Urinary bladder (tissue), 4 donors: Measurements from ENCODE around the gene NUP214. TPM values are rescaled to one million over a fixed set of nuclear protein-coding genes. Genes with fewer than 3 reads are reported as not detected.
"Not testable (repeated sequence)": the region's sequence is repeated elsewhere in the genome, so short reads cannot be mapped to it uniquely, and the experiment has no call there.

Source experiments
- DNase-seq: peaks from one replicate; pipeline ENCODE4 v3.0.0-alpha.2; 2015; ENCODE audit errors: extremely low spot score
- H3K27ac ChIP-seq: one replicate; pipeline ENCODE4 v1.5.1; 2013; ENCODE audit warnings: low read depth, mild to moderate bottlenecking, moderate library complexity
- H3K36me3 ChIP-seq: one replicate; pipeline ENCODE4 v1.6.1; 2013; ENCODE audit warnings: mild to moderate bottlenecking, moderate library complexity; ENCODE audit not compliant: insufficient read depth
- H3K4me1 ChIP-seq: one replicate; pipeline ENCODE4 v1.6.1; 2013; ENCODE audit warnings: mild to moderate bottlenecking, moderate library complexity; ENCODE audit not compliant: insufficient read depth
- H3K4me3 ChIP-seq: one replicate; pipeline ENCODE4 v1.5.1; 2013; ENCODE audit warnings: low read depth, low read length
- WGBS: extraction: QIAGEN DNeasy Blood & Tissue Kit; methylation state at CpG from one replicate; pipeline ENCODE4 v1.1.7; 2013; 5-methylcytosine and 5-hydroxymethylcytosine counted together
- polyA plus RNA-seq: library from polyadenylated mRNA; stranded (reverse); fragments of 200-250 nt; gene quantifications from one replicate; pipeline ENCODE4 v1.2.3, GENCODE V29; 2013
- total RNA-seq: library from RNA; depleted of rRNA; stranded (reverse); fragments of >200 nt; gene quantifications from one replicate; pipeline ENCODE4 v1.2.3, GENCODE V29; 2014
- donor health status: healthy with polysubstance abuse.
- donor health status: healthy.

The NUP214 gene
- total and polyA plus RNA-seq, 2 donors = 18.2 to 23.5 TPM

- H3K4me1 ChIP-seq = no peaks in the 10 kb centered on the region
- 68% methylated on average over 20 of the region's 20 CpGs for WGBS
- H3K27ac ChIP-seq = no peak overlapping the region
- DNase-seq = no peak
- H3K36me3 ChIP-seq = no peaks in the 10 kb centered on the region
- H3K4me3 ChIP-seq = peak overlapping the region; percentile 4
Observed at GRCh38 chr9:131270171-131271015, 145.0 kb downstream of the NUP214 start.

GRCh38 chr9:131271016-131271273 is 145.6 kb downstream of the NUP214 start:
- not testable (repeated sequence) for H3K4me1 ChIP-seq, H3K4me3 ChIP-seq, H3K36me3 ChIP-seq, DNase-seq
- H3K27ac ChIP-seq = peak overlapping the region; percentile 11
- 92% methylated on average over 1 of the region's 1 CpG for WGBS

- Histone ChIP-seq H3K4me3 (no peak overlapping the region), H3K27ac (peak overlapping the region; percentile 11), H3K4me1 (no peaks in the 10 kb centered on the region), H3K36me3 (no peaks in the 10 kb centered on the region)
- 84% methylated on average over 6 of the region's 6 CpGs for WGBS
- DNase-seq = no peak
Observed at GRCh38 chr9:131271506-131271931, 146.1 kb downstream of the NUP214 start.

- Histone ChIP-seq H3K4me1 (no peaks in the 10 kb centered on the region), H3K27ac (no peak overlapping the region)
- 91% methylated on average over 3 of the region's 3 CpGs for WGBS
Observed at GRCh38 chr9:131272212-131272611, 146.8 kb downstream of the NUP214 start.

GRCh38 chr9:131273146-131273855 is 147.9 kb downstream of the NUP214 start:
- 81% methylated on average over 22 of the region's 22 CpGs for WGBS
- H3K27ac ChIP-seq = peak overlapping the region; percentile 47
- H3K4me1 ChIP-seq = no peaks in the 10 kb centered on the region
- H3K4me3 ChIP-seq = peak overlapping the region; percentile 74
- no peak for DNase-seq
- no peaks in the 10 kb centered on the region for H3K36me3 ChIP-seq

More at GRCh38 chr9:131272212-131272611, 146.8 kb downstream of the NUP214 start:
- DNase-seq = no peak
- no peak overlapping the region for H3K4me3 ChIP-seq
- H3K36me3 ChIP-seq = no peaks in the 10 kb centered on the region

- no peak for DNase-seq
- Histone ChIP-seq H3K36me3 (no peaks in the 10 kb centered on the region), H3K4me1 (no peaks in the 10 kb centered on the region), H3K4me3 (peak overlapping the region; percentile 74), H3K27ac (no peak overlapping the region)
- WGBS = 72% methylated on average over 13 of the region's 13 CpGs
Observed at GRCh38 chr9:131273856-131274673, 148.7 kb downstream of the NUP214 start.

GRCh38 chr9:131274674-131275331 is 149.4 kb downstream of the NUP214 start:
- no peaks in the 10 kb centered on the region for H3K36me3 ChIP-seq
- DNase-seq = no peak
- WGBS = 80% methylated on average over 18 of the region's 18 CpGs
- H3K27ac ChIP-seq = peak overlapping the region; percentile 59
- H3K4me3 ChIP-seq = peak overlapping the region; percentile 74
- H3K4me1 ChIP-seq = no peaks in the 10 kb centered on the region

- 79% methylated on average over 29 of the region's 29 CpGs for WGBS
- H3K36me3 ChIP-seq = no peaks in the 10 kb centered on the region
- no peak for DNase-seq
- H3K27ac ChIP-seq = no peak overlapping the region
- H3K4me3 ChIP-seq = peak overlapping the region; percentile 74
- H3K4me1 ChIP-seq = no peaks in the 10 kb centered on the region
Observed at GRCh38 chr9:131275332-131276093, 150.1 kb downstream of the NUP214 start.

- Histone ChIP-seq H3K27ac (peak within 1 kb of the TSS; percentile 41), H3K36me3 (no peaks in the 10 kb centered on the region), H3K4me1 (no peaks in the 10 kb centered on the region), H3K4me3 (peak within 1 kb of the TSS; percentile 74)
- WGBS = 11% methylated on average over 76 of the region's 76 CpGs
- DNase-seq = no peak
Observed at GRCh38 chr9:131276094-131276888, 150.9 kb downstream of the NUP214 start, which contains the start of gene FAM78A. FAM78A (minus strand) TSS chr9:131276510; CDS start chr9:131276179, 331 bp downstream.

- H3K36me3 ChIP-seq = no peaks in the 10 kb centered on the region
- peak overlapping the region; percentile 74 for H3K4me3 ChIP-seq
- WGBS = under 1% methylated on average over 60 of the region's 60 CpGs
- H3K4me1 ChIP-seq = no peaks in the 10 kb centered on the region
- no peak for DNase-seq
- H3K27ac ChIP-seq = no peak overlapping the region
Observed at GRCh38 chr9:131276891-131277286, 151.5 kb downstream of the NUP214 start.

- DNase-seq = no peak
- WGBS = under 1% methylated on average over 78 of the region's 78 CpGs
- Histone ChIP-seq H3K27ac (peak overlapping the region; percentile 41), H3K4me1 (no peaks in the 10 kb centered on the region), H3K4me3 (peak overlapping the region; percentile 74), H3K36me3 (no peaks in the 10 kb centered on the region)
Observed at GRCh38 chr9:131277287-131277909, 152.0 kb downstream of the NUP214 start.
